ENCODE measurements around the gene DNAJB5. TPM values are rescaled to one million over a fixed set of nuclear protein-coding genes. Genes with fewer than 3 reads are reported as not detected.
"Not testable (repeated sequence)": the region's sequence is repeated elsewhere in the genome, so short reads cannot be mapped to it uniquely, and the experiment has no call there.

DNAJB5 gene
- total RNA-seq, 2 donors from 2014 or later = 9.9 to 10.6 TPM

- Mint-ChIP-seq H3K4me1 (ENCODE audit: low read depth) (peaks cover 59% of the 10 kb centered on the region), H3K9me3 (no peaks in the 10 kb centered on the region), H3K36me3 (ENCODE audit: insufficient read depth in 2 of 2) (peaks cover 2 to 7% of the 10 kb centered on the region in 2 donors), H3K27me3 (ENCODE audit: low read depth) (no peaks in the 10 kb centered on the region), H3K27ac (no peak overlapping the region), H3K4me3 (no peak overlapping the region)
- ATAC-seq (replicated peaks in 1 of 2) = no peak
- DNase-seq = no peak
Measured at GRCh38 chr9:34996905-34997279, 7.3 kb downstream of the DNAJB5 start.

DNA sequence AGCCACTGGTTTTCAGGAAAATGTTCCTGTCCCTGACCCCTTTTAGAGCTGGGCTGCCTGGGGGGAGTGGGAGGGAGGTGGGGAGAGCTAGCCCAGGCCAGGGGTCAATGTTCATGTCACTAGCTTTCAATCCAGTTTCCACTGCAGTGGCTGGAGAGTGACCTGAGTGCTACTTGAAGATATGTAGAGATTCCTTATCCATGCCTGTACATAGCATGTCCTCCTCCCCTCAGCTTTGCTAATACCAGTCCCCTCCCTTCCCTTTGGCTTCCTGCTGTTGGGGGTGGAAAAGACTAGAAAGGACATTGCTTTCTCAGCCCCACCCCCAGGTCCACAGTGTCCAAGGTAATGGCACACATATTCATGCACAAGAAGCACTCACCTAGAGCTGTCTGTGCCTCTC lies 7.8 kb downstream of the DNAJB5 start:
- no peak overlapping the region for H3K4me3 Mint-ChIP-seq
- peaks cover 2 to 7% of the 10 kb centered on the region in 2 donors for H3K36me3 Mint-ChIP-seq (ENCODE audit: insufficient read depth in 2 of 2)
- no peaks in the 10 kb centered on the region for H3K9me3 Mint-ChIP-seq
- no peak for DNase-seq
- no peaks in the 10 kb centered on the region for H3K27me3 Mint-ChIP-seq (ENCODE audit: low read depth)
- H3K27ac Mint-ChIP-seq = no peak overlapping the region
- H3K4me1 Mint-ChIP-seq (ENCODE audit: low read depth) = peaks cover 59% of the 10 kb centered on the region
- ATAC-seq (replicated peaks in 1 of 2) = no peak

GRCh38 chr9:34998266-34998665 lies 8.7 kb downstream of the DNAJB5 start:
- no peaks in the 10 kb centered on the region for H3K9me3 Mint-ChIP-seq
- no peaks in the 10 kb centered on the region for H3K27me3 Mint-ChIP-seq (ENCODE audit: low read depth)
- DNase-seq (no peak), ATAC-seq (replicated peaks in 1 of 2) (no peak)
- H3K27ac Mint-ChIP-seq = no peak overlapping the region
- no peak overlapping the region for H3K4me3 Mint-ChIP-seq
- peaks cover 57% of the 10 kb centered on the region for H3K4me1 Mint-ChIP-seq (ENCODE audit: low read depth)
- peaks cover 2 to 5% of the 10 kb centered on the region in 2 donors for H3K36me3 Mint-ChIP-seq (ENCODE audit: insufficient read depth in 2 of 2)

- Mint-ChIP-seq H3K9me3 (no peaks in the 10 kb centered on the region), H3K4me1 (ENCODE audit: low read depth) (peaks cover 44% of the 10 kb centered on the region), H3K27ac (no peak overlapping the region), H3K36me3 (ENCODE audit: insufficient read depth in 2 of 2) (peaks cover 2 to 5% of the 10 kb centered on the region in 2 donors), H3K27me3 (ENCODE audit: low read depth) (no peaks in the 10 kb centered on the region), H3K4me3 (no peak overlapping the region)
- DNase-seq (no peak), ATAC-seq (replicated peaks in 1 of 2) (no peak)
Measured at GRCh38 chr9:34999576-34999975, 10.0 kb downstream of the DNAJB5 start.

GRCh38 chr9:35000535-35001284 lies 11.2 kb downstream of the DNAJB5 start:
- Mint-ChIP-seq H3K27ac (peak overlapping the region; percentile 96), H3K4me1 (ENCODE audit: low read depth) (peaks cover 44% of the 10 kb centered on the region), H3K27me3 (ENCODE audit: low read depth) (no peaks in the 10 kb centered on the region), H3K4me3 (no peak overlapping the region), H3K9me3 (no peaks in the 10 kb centered on the region), H3K36me3 (ENCODE audit: insufficient read depth in 2 of 2) (peaks cover 2 to 5% of the 10 kb centered on the region in 2 donors)
- ATAC-seq (replicated peaks in 1 of 2) (no peak), DNase-seq (no peak)

- peak overlapping the region; percentile 96 for H3K27ac Mint-ChIP-seq
- H3K27me3 Mint-ChIP-seq (ENCODE audit: low read depth) = no peaks in the 10 kb centered on the region
- peaks cover 2 to 5% of the 10 kb centered on the region in 2 donors for H3K36me3 Mint-ChIP-seq (ENCODE audit: insufficient read depth in 2 of 2)
- peak overlapping the region; percentile 6 to 72 for H3K4me3 Mint-ChIP-seq
- H3K4me1 Mint-ChIP-seq (ENCODE audit: low read depth) = peaks cover 44% of the 10 kb centered on the region
- no peak for DNase-seq
- no peaks in the 10 kb centered on the region for H3K9me3 Mint-ChIP-seq
- ATAC-seq (replicated peaks in 1 of 2) = no peak
Measured at GRCh38 chr9:35001285-35001677, 11.7 kb downstream of the DNAJB5 start.

DNA sequence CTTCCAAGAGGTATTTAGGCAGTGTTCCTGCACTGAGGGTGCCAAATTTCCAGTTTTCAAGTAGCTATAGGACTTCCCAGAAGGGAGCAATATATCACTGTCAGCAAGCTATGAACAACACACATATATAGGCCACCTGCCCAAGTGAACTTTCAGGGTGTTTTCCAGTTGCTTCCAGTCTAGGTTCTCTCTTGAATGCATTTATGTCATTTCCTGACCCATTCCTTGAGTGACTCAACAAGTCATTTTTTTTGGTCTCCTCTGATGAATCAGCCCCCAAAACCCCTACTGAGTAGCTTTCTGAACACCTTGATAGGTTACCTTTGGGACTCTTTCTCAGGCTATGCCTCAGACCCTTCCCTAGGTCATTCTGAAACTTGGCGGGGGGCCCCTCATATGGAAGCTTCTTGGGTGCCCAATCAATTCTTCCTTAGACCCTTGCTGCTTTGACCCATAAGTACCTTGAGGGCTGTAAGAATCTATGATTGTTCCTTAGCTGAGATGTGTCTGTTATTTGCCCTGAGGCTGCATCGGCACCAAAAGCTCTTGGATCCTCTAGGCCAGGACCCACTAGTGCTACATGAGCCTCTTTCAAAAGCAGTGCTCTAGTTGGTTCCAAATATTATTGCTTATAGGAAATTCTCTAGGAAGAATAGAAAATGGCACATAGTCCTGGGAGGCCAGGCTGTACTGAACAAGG lies 12.4 kb downstream of the DNAJB5 start:
- Mint-ChIP-seq H3K27me3 (ENCODE audit: low read depth) (no peaks in the 10 kb centered on the region), H3K4me3 (peak overlapping the region; percentile 54 to 72), H3K4me1 (ENCODE audit: low read depth) (peaks cover 44% of the 10 kb centered on the region), H3K27ac (peak overlapping the region; percentile 96), H3K36me3 (ENCODE audit: insufficient read depth in 2 of 2) (peaks cover under 1 to 2% of the 10 kb centered on the region in 2 donors), H3K9me3 (no peaks in the 10 kb centered on the region)
- ATAC-seq (replicated peaks in 1 of 2) (peak; percentile 94 to 96), DNase-seq (peak; percentile 45 to 65)

- H3K9me3 Mint-ChIP-seq = no peaks in the 10 kb centered on the region
- H3K36me3 Mint-ChIP-seq (ENCODE audit: insufficient read depth in 2 of 2) = no peaks in the 10 kb centered on the region
- H3K4me1 Mint-ChIP-seq (ENCODE audit: low read depth) = peaks cover 40% of the 10 kb centered on the region
- no peak overlapping the region for H3K27ac Mint-ChIP-seq
- H3K27me3 Mint-ChIP-seq (ENCODE audit: low read depth) = no peaks in the 10 kb centered on the region
- H3K4me3 Mint-ChIP-seq = no peak overlapping the region
- DNase-seq = no peak
- ATAC-seq (replicated peaks in 1 of 2) = no peak
Measured at GRCh38 chr9:35002623-35003022, 13.1 kb downstream of the DNAJB5 start.

GRCh38 chr9:35004299-35004698 lies 14.8 kb downstream of the DNAJB5 start:
- not testable (repeated sequence) for DNase-seq; H3K4me3 Mint-ChIP-seq; H3K27me3 Mint-ChIP-seq (ENCODE audit: low read depth); H3K9me3 Mint-ChIP-seq; ATAC-seq (replicated peaks in 1 of 2); H3K27ac Mint-ChIP-seq; H3K36me3 Mint-ChIP-seq (ENCODE audit: insufficient read depth in 2 of 2)
- peaks cover 32% of the 10 kb centered on the region for H3K4me1 Mint-ChIP-seq (ENCODE audit: low read depth)

DNA sequence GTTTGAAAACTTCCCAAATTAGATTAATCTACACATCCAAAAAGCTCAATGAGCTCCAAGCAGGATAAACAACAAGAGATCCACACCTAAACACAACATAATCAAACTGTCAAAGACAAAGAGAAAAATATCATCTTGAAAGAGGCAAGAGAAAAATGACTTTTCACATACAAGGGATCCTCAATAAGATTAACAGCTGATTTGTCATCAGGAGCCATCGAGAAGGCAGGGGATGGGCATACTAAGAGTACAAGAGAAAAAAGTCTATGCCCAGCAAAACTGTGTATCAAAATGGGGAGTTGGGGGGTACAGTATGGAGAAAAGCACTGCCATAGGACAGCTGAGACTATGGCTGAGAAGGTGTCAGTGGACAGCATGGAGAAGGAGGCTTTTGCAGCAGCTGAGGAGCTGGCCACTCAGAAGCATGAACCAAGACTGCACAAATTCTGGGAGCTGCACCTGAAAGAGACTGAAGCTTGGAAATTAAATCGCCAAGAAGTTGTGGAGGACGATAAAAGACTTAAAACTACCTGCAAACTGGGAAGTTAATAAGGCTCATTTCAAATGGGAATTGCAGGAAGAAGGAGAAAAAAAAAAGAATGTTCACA lies 20.9 kb downstream of the DNAJB5 start:
- H3K4me1 Mint-ChIP-seq (ENCODE audit: low read depth) = peaks cover 5% of the 10 kb centered on the region
- peaks cover 6 to 9% of the 10 kb centered on the region in 2 donors for H3K9me3 Mint-ChIP-seq
- peak overlapping the region; percentile 18 for H3K27ac Mint-ChIP-seq
- no peak overlapping the region for H3K4me3 Mint-ChIP-seq
- H3K36me3 Mint-ChIP-seq (ENCODE audit: insufficient read depth in 2 of 2) = peaks cover 14 to 19% of the 10 kb centered on the region in 2 donors
- DNase-seq (no peak), ATAC-seq (replicated peaks in 1 of 2) (no peak)
- H3K27me3 Mint-ChIP-seq (ENCODE audit: low read depth) = no peaks in the 10 kb centered on the region

DNA sequence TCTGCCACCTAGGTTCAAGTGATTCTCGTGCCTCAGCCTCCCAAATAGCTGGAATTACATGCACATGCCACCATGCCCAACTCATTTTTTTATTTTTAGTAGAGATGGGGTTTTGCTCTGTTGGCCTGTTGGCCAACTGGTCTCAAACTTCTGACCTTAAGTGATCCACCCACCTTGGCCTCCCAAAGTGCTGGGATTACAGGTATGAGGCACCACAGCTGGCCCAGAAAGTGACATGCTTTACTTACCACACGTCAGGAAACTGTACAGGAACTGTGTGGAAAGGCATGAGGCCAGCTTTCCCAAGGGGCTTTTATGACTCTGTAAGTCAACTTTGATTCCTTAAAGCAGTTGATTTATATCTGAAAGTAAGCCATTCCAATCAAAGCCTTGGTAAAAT lies 25.0 kb downstream of the DNAJB5 start:
- peaks cover 6 to 9% of the 10 kb centered on the region in 2 donors for H3K9me3 Mint-ChIP-seq
- no peak overlapping the region for H3K27ac Mint-ChIP-seq
- no peak overlapping the region for H3K4me3 Mint-ChIP-seq
- no peak for ATAC-seq (replicated peaks in 1 of 2)
- H3K27me3 Mint-ChIP-seq (ENCODE audit: low read depth) = no peaks in the 10 kb centered on the region
- H3K36me3 Mint-ChIP-seq (ENCODE audit: insufficient read depth in 2 of 2) = peaks cover 14 to 22% of the 10 kb centered on the region in 2 donors
- no peak for DNase-seq
- H3K4me1 Mint-ChIP-seq (ENCODE audit: low read depth) = no peaks in the 10 kb centered on the region

GRCh38 chr9:35023443-35023842 lies 33.9 kb downstream of the DNAJB5 start:
- not testable (repeated sequence) for H3K27ac Mint-ChIP-seq; H3K4me3 Mint-ChIP-seq; H3K27me3 Mint-ChIP-seq (ENCODE audit: low read depth); H3K36me3 Mint-ChIP-seq (ENCODE audit: insufficient read depth in 2 of 2); DNase-seq; ATAC-seq (replicated peaks in 1 of 2); H3K9me3 Mint-ChIP-seq
- H3K4me1 Mint-ChIP-seq (ENCODE audit: low read depth) = peaks cover 11% of the 10 kb centered on the region

GRCh38 chr9:35026671-35027070 lies 37.1 kb downstream of the DNAJB5 start:
- ATAC-seq (replicated peaks in 1 of 2) (no peak), DNase-seq (no peak)
- peaks cover 11% of the 10 kb centered on the region for H3K4me1 Mint-ChIP-seq (ENCODE audit: low read depth)
- H3K27ac Mint-ChIP-seq = peak overlapping the region; percentile 36
- H3K36me3 Mint-ChIP-seq (ENCODE audit: insufficient read depth in 2 of 2) = peaks cover 0 to 9% of the 10 kb centered on the region in 2 donors
- no peaks in the 10 kb centered on the region for H3K27me3 Mint-ChIP-seq (ENCODE audit: low read depth)
- H3K9me3 Mint-ChIP-seq = no peaks in the 10 kb centered on the region
- no peak overlapping the region for H3K4me3 Mint-ChIP-seq

All from activated T-cell treated with anti-CD3 and anti-CD28 coated beads, Interleukin-2, amount 50 U/mL, for 72 hours (primary cell).